ENCODE measurements around the gene PAGE3. TPM values are rescaled to one million over a fixed set of nuclear protein-coding genes. Genes with fewer than 3 reads are reported as not detected.

PAGE3 gene
- total and polyA plus RNA-seq, 9 of the 15 experiments (the other 6 are each of a cell fraction or from before 2014, with no cell fraction given), result not detected

- in situ Hi-C loops (cut with MboI) (no loop called here), intact Hi-C loops (cut with micrococcal nuclease) (no loop called here)
- H3K4me1 ChIP-seq (replicated peaks in 1 of 2; ENCODE audit: control insufficient read depth in 2 of 2, insufficient read depth in 2 of 2, low read length in 2 of 2), result no peaks in the 10 kb centered on the region
- FAIRE-seq, result no peak
- no peak overlapping the region for H3K27ac ChIP-seq (ENCODE audit: extremely low read depth, low read depth, low read length)
- no peaks in the 10 kb centered on the region for H3K79me2 ChIP-seq (ENCODE audit: control insufficient read depth, insufficient read depth, low read length)
- H2AFZ ChIP-seq (ENCODE audit: low read depth, low read length), result no peak overlapping the region
- ChIA-PET CTCF (ENCODE audit: low intra/inter-chr PET ratio) (no interaction called here), POLR2A (no interaction called here)
- DNase-seq (ENCODE audit: extremely low read depth in 1 of 4, low spot score in 3 of 4), result peak in 1 of 4 experiments; percentile 3
- H3K36me3 ChIP-seq (ENCODE audit: control insufficient read depth, insufficient read depth, low read length), result no peaks in the 10 kb centered on the region
- 32% methylated on average over 7 of the region's 10 CpGs for WGBS (ENCODE audit: insufficient coverage, low coverage, missing lambda C conversion rate)
- ATAC-seq, result no peak
- no peak overlapping the region for H3K4me3 ChIP-seq
- H4K20me1 ChIP-seq (replicated peaks; ENCODE audit: control insufficient read depth, insufficient read depth, low read length), result no peaks in the 10 kb centered on the region
- H3K4me2 ChIP-seq (ENCODE audit: insufficient read depth, low read length), result no peak overlapping the region
- no TSS peak for BruUV-seq (replicated peaks)
- no peak overlapping the region for H3K9ac ChIP-seq (ENCODE audit: insufficient read depth in 1 of 2, low read depth in 2 of 2, low read length in 2 of 2)
- H3K27me3 ChIP-seq (ENCODE audit: control insufficient read depth in 2 of 2, insufficient read depth in 2 of 2, low read length in 2 of 2), result peaks cover 0 to 7% of the 10 kb centered on the region in 2 experiments; a peak in 2 of 5 replicates
- H3K9me3 ChIP-seq (replicated peaks; ENCODE audit: control insufficient read depth, insufficient read depth, low read depth, low read length), result no peaks in the 10 kb centered on the region
- no peaks in the 10 kb centered on the region for H3K9me1 ChIP-seq (ENCODE audit: control insufficient read depth, insufficient read depth, low read length)
- TF ChIP-seq NRF1 (conservative IDR thresholded peaks at IDR 0.05 in 1 of 2, IDR thresholded peaks at IDR 0.05 in 1 of 2) (peak; percentile 55 to 68; a peak in 3 of 4 replicates), ZNF57 (CRISPR knock-in tag; IDR thresholded peaks at IDR 0.05) (no peak), TFE3 (CRISPR knock-in tag; IDR thresholded peaks at IDR 0.05) (peak; percentile 38; the same call in 1 of the 2 replicates)
Observed at GRCh38 chrX:55279832-55280231, 15.1 kb upstream of the PAGE3 start.

GRCh38 chrX:55260806-55261205, 3.9 kb downstream of the PAGE3 start:
- H4K20me1 ChIP-seq (replicated peaks; ENCODE audit: control insufficient read depth, insufficient read depth, low read length), result no peaks in the 10 kb centered on the region
- no peak for ATAC-seq
- intact Hi-C loops (cut with micrococcal nuclease) (no loop called here), in situ Hi-C loops (cut with MboI) (no loop called here)
- H3K4me3 ChIP-seq, result no peak overlapping the region
- H3K27ac ChIP-seq (ENCODE audit: extremely low read depth, low read depth, low read length), result no peak overlapping the region
- 0% methylated on average over 2 of the region's 2 CpGs for WGBS (ENCODE audit: insufficient coverage, low coverage, missing lambda C conversion rate)
- BruUV-seq (replicated peaks), result no TSS peak
- ChIA-PET CTCF (ENCODE audit: low intra/inter-chr PET ratio) (no interaction called here), POLR2A (no interaction called here)
- no peaks in the 10 kb centered on the region for H3K36me3 ChIP-seq (ENCODE audit: control insufficient read depth, insufficient read depth, low read length)
- H3K9me3 ChIP-seq (replicated peaks; ENCODE audit: control insufficient read depth, insufficient read depth, low read depth, low read length), result no peaks in the 10 kb centered on the region
- no peak for DNase-seq (ENCODE audit: extremely low read depth in 1 of 4, low spot score in 3 of 4)
- no peak overlapping the region for H3K4me2 ChIP-seq (ENCODE audit: insufficient read depth, low read length)
- no peak for FAIRE-seq
- H3K9ac ChIP-seq (ENCODE audit: insufficient read depth in 1 of 2, low read depth in 2 of 2, low read length in 2 of 2), result no peak overlapping the region
- peaks cover 0 to 9% of the 10 kb centered on the region in 2 experiments; a peak in 2 of 5 replicates for H3K27me3 ChIP-seq (ENCODE audit: control insufficient read depth in 2 of 2, insufficient read depth in 2 of 2, low read length in 2 of 2)
- no peaks in the 10 kb centered on the region for H3K4me1 ChIP-seq (replicated peaks in 1 of 2; ENCODE audit: control insufficient read depth in 2 of 2, insufficient read depth in 2 of 2, low read length in 2 of 2)
- no peaks in the 10 kb centered on the region for H3K79me2 ChIP-seq (ENCODE audit: control insufficient read depth, insufficient read depth, low read length)
- no peak overlapping the region for H2AFZ ChIP-seq (ENCODE audit: low read depth, low read length)
- H3K9me1 ChIP-seq (ENCODE audit: control insufficient read depth, insufficient read depth, low read length), result no peaks in the 10 kb centered on the region
- TF ChIP-seq KLF13 (tag; IDR thresholded peaks at IDR 0.05; ENCODE audit: borderline replicate concordance, low read depth), result no peak
- TF ChIP-seq BRD9 (IDR thresholded peaks at IDR 0.05; ENCODE audit: low read depth, partially characterized antibody), result no peak
- TF ChIP-seq ZNF668 (CRISPR knock-in tag; IDR thresholded peaks at IDR 0.05), result no peak
- no peak for TF ChIP-seq ZNF311 (CRISPR knock-in tag; IDR thresholded peaks at IDR 0.05)
- TF ChIP-seq SP1 (CRISPR knock-in tag; IDR thresholded peaks at IDR 0.05), result no peak
- TF ChIP-seq COPS2 (conservative IDR thresholded peaks at IDR 0.05), result no peak
- TF ChIP-seq NRF1 (conservative IDR thresholded peaks at IDR 0.05 in 1 of 2, IDR thresholded peaks at IDR 0.05 in 1 of 2), result no peak
- no peak for TF ChIP-seq MTF1 (CRISPR knock-in tag; IDR thresholded peaks at IDR 0.05; ENCODE audit: borderline replicate concordance)
- TF ChIP-seq PTBP1 (IDR thresholded peaks at IDR 0.05; ENCODE audit: low read depth, low read length), result no peak
- no peak for TF ChIP-seq WHSC1 (IDR thresholded peaks at IDR 0.05; ENCODE audit: low read length)
- TF ChIP-seq L3MBTL2 (IDR thresholded peaks at IDR 0.05), result no peak
- TF ChIP-seq RUNX1 (IDR thresholded peaks at IDR 0.05; ENCODE audit: low read depth), result no peak
- no peak for TF ChIP-seq XRCC5 (IDR thresholded peaks at IDR 0.05; ENCODE audit: low read depth, low read length)
- no peak for TF ChIP-seq ZC3H4 (CRISPR knock-in tag; IDR thresholded peaks at IDR 0.05; ENCODE audit: borderline replicate concordance)
- TF ChIP-seq ZSCAN29 (IDR thresholded peaks at IDR 0.05), result no peak
- TF ChIP-seq RBM15 (IDR thresholded peaks at IDR 0.05; ENCODE audit: insufficient read depth, low read length), result no peak
- no peak for TF ChIP-seq NCOR1 (IDR thresholded peaks at IDR 0.05)
